SIG-M5 (cell line): ENCODE measurements around the gene CRACDL.

Experiments
- DNase-seq: peaks from one replicate; lab custom pipeline; 2025; lab: John Stamatoyannopoulos, UW

CRACDL gene

DNA sequence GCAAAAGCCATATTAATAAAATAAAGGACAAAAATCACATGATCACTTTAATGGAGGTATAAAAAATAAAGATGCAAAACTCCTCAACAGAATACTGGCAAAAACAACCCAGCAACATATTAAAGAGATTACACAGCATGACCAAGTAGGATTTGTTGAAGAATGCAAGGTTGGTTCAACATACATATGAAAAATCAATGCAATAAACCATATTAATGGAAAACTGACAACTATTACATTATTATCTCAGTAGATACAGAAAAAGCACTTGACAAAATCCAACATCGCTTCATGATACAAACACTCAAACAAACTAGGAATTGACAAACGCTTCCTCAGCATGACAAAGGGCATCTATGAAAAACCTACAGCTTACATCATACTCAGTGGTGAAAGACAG is 76.7 kb downstream of the CRACDL start:
- DNase-seq = no peak

DNA sequence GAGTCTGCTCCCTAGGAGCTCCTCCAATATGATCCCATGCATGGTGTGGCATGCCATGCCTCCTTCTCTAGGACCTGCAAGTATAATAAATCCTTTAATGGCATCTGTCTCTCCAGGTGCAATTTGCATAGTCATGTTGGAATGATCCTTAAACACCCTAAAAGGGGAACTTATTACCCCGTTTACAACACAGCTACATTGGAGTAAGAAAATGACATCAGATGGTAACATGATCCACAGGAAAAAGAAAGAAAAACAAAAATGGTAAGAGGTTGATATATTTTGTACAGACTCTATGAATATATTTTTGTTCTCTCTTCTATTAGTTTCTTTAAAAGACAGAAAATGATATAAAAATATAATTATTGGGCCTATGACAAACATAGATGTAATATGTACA is 79.0 kb downstream of the CRACDL start:
- no peak for DNase-seq

DNA sequence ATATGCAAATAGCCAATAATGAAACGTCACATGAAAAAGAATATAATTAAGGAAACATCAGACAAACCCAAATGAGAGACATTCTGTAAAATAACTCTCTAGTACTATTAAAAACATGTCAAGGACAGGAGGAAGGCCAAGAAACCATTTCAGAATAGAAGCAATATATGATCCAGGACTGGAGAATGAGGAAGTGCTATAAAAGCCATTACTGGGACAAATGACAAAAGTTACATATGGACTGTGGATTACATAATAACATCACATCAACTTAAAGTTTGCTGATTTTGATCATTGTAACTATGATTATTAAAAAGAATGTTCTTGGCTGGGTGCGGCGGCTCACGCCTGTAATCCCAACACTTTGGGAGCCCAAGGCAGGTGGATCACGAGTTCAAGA is 81.3 kb downstream of the CRACDL start:
- DNase-seq = peak; percentile 22

DNA sequence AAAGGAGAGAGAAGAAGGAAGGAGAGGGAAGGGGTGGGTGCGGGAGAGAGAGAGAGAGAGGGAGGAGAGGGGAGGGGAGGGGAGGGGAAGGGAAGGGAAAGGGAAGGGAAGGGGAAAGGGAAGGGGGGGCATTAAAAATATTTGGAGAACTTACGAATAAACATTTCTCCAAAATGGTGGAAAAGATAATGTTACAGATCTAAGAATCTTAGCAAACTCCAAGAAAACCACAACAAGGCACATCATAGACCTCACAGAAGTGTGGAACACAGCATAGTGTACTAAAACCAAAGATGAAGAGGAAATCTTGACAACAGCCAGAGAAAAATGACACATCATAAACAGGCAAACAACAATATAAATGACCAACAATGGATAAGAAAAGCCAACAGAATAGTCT is 83.1 kb downstream of the CRACDL start:
- DNase-seq = no peak

DNA sequence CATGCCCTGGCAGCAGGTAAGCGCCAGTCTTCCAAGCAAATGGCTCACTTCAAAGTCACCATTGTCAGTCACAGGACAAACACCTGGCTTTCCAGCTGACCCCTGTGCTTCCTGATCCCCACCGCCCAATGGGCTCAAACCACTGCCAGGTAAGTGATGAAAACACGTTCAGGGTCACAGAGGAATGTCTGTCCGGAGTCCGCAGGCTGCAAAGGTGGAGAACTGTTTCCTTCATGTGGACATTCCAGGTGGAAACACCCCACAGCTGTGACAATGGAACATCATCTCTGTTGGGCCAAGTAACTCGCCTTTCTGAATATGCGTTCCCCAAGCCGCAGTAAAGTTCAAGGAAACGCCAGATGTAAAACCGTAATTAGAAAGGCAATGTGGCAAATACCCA is 86.0 kb downstream of the CRACDL start:
- no peak for DNase-seq

DNA sequence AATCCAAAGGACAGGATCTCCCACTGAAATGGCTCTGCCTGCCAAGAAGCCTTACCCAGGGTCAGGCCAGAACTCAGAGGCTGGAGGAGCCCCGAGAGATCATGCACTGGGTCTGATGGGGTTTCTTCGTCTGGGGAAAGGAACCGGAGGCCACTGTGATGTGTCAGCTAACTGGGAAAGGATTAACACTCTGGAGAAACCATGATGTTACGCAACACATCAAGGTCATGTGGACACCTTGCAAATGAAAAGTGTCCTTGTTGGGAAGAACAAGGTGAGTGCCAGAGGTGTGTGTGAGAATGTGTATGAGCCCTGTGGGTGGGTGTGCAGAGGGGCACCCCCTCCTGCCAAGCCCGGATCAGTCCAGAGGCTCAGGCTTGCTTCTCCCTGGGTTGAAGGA is 86.9 kb downstream of the CRACDL start:
- no peak for DNase-seq

DNA sequence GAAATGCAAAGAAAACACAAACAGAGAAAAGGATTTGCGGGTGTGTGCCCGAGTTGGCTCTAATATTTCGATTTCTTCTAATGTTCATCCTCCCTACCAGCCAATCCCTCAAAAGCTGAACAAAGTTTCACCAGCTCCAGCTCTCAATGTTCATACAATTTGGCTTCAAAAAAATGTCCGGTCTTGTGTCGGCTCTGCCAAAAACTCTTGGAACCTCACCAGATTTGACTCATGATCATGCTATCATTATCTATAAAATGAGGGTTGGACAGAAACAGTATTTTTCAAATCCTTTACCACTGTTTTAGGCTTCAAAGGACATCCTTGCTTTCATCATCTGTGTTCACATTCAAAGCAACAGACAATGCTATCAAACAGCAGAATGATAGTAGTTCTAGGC is 88.2 kb downstream of the CRACDL start:
- DNase-seq = no peak

DNA sequence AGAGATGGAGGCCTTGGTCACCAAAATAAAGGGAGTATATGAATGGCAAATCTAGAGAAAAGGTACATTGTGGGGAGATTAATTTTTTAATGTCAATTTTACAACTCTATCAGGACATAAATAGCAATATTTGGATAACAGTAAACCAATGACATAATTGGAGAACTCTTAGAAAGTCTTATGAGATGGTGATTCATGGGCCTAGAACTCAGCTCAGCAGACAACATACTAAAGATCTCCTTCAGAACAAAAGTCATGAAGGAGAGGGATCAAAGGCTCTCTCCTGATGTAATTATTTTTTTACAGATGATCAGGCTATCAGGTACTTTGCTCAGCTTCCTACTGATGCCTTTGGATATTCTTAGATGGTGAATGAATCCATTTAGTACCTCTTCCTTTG is 90.0 kb downstream of the CRACDL start:
- DNase-seq = no peak

DNA sequence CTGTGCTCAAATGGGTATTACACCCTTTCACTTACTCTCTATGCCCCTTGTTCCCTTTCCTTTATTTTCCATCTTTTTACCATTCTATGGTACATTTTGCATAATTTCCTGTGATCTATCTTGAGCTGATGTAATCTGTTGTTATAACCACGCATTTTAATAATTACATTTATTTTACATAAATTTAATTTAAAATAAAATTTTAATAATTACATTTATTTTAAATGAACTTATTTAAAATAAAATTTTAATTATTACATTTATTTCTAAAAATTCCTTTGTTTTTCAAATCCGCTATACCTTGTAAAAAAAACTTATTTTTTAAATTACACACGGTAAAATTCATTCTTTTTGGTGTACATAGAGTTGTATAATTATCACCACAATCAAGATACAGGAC is 93.9 kb downstream of the CRACDL start:
- DNase-seq = no peak

DNA sequence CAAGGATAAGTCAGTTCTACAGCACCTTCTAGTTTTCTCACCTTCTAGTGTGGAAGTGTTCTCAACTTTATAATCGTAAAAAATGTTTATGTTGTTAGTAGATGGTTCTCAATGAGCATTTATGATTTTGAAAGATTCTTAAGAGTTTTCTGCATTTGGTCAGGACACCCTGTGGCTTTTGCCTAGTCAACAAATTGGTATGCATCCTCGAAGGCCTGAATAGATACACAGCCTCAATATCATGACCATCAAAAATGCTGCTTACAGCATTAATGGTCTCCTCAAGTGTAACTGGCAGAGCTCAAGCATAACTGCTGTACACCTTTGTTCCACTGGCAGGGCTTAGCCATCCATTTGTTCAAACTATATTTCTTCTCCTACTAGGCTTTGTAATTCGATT is 96.7 kb downstream of the CRACDL start:
- no peak for DNase-seq

DNA sequence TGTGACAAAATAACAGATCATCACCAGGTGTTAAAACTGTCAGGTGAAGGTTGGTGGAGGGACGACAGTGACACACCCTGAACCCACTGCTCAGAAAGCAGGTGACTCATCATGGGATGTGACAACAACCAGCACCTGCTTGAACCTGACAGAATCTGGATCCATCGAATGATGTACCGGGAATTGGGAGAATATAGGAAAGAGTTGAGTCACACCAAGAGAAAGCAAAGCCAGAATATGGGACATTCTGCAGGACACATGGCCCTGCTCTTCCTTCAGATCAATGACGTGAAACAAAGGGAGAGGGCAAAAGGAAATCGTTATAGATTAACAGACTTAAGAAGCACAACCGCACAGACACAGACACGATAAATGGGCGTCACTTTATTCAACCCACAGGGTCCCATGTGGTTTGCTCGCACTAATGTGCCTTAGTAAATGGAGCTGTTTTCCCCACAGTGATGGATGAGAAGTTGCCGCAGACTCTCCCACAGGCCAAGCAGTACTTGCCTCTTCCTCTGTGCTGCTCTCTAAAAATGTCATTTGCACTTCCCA is 100.1 kb downstream of the CRACDL start:
- DNase-seq = no peak

DNA sequence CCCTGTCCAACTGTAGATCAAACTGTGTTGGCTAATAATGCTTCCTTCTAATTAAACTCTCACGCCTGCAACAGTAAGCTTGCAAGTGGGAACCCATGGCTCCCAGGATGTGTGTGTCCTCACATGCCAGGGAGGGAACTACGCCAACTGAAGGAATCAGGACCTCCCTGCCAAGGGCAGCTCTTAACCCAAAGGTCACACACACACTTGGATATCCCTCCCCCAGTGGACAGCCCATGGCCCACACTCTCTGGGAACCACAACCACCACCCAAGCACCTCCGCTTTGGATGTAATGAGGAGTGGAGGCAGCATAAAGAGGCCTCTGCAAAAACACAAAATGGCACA is 102.1 kb downstream of the CRACDL start:
- no peak for DNase-seq

DNA sequence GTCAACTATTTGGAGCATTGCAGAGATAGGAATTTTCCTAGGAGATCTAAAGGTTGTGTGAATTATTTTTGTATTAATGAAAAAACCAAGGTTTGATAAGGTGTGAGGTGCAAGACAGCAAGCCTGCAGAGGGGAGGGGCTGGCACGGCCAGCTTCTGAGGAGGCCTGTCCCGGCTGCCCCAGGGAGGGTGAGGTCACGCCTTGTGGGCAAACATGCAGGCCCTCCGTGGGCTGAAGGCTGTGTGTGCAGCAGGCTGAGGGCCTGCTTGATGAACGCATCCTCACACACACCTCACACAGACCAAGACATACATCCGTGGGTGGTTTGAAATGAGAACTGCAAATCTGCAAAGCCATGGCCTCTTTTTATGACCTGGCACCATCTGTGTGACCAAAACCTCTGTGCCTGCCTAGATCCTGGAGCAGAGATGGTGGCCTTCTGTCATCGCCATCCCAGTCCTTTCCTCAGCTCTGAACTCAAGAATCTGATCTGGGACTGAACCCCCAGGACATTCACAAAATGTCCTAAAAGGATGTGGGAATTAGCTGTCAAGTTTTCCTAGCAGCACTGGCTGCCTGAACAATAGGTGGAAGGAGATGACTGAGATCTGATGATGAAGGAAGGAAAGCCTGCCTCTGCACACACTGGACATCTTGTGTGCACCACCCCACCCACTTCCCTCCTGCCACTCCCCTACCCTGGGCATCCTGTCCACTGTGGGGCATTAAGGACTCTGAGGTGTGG is 102.7 kb downstream of the CRACDL start:
- no peak for DNase-seq

DNA sequence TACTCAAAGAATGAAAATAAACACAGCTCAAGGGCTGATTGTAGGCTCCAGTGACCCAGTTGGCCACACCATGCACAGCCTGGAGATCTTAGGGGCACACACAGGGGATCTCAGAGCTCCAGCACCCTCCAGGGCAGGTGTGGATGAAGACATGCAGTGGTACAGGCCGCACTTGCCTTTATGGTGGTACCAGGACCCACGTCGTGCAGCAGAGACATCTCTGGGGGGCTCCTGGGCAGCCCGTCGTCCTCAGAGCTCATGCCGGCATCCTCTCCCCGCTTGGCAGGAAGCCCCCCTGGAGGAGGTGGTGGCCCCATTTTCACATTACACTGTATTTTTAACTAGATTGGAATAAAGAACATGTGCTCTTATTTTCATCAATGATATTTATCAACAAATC is 103.9 kb downstream of the CRACDL start:
- no peak for DNase-seq

DNA sequence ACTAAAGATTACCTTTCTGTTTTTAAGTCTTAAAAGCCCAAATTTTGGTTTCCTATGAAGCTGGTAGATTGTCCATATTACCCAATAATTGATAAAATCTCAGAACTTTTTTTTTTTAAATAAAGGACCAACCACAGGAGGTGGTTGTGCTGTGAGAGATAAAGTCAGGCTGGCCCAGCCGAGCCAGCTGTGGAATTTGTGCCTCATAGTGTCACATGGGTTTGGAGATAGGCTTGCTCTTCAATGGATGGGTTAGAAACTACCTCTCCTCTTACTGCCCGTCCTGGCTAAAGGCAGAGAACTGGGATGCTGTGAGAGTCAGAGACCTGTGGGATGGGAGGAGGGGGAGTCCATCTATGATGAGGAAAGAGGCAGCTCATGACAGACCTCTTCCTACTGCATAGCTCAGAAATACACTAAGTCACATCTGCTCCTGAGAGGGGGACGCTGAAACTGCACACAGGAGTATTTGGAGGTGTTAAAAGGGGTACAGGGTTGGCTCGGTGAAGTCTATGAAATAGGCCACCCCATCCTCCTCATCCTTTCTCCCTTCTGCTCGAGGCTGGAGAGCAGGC is 105.4 kb downstream of the CRACDL start:
- DNase-seq = no peak

DNA sequence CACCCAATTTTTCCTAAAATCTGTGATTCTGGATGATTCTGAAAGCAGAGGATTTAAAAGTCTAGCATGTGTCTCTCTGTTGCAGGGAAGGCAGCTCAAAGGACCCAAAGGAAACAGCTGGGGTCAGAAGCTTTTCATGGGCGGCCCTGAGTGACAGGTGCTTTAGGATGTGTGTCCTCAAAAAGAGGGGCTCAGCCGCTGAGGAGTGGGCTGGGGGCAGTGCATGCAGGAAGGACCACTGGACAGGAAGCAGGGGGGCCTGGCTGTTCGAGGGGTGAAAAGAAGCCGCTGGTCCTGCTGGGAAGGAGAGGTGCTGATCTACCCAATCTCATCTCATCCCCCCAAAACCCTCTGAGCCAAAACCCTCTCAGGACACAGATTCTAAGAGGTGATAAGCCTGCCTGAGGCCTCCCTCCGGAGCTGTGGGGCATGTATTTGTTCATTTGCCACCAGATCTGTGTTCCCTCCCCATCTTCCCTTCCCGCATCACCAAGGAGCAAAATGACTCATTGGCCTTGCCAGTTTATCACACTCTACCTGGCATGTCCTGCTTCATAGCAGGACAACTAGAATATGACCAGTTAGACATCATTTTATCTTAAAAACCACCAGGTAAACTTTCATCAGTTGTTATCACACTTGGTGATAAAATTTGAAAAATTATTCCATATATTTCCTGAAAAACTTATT is 106.3 kb downstream of the CRACDL start:
- no peak for DNase-seq

DNA sequence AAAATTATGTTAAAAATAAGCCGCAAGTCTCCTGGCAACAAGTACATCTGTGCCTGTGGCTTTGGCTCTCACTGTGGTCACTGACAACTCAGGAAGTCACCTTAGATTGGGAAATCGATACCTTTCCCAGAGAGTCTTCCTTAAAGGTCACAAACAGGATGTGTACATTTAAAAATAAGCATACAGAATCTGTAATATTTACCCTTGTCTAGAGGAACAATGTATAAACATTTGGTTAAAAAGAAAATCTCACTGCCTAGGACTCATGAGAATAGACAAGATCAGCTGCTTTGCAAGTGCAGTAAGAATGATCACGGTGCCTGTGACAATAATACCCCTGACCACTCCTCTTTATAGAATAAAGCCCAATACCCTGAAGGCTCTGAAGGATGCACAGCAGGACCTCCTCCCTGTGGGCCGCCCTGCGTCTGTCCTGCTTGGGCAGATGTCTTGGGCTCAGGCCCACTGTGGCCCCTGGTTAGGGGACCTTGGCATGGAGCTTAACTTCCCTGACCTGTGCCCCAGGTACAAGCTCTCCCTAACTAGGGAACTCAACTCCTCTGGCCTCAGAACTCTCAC is 107.1 kb downstream of the CRACDL start:
- DNase-seq = no peak

DNA sequence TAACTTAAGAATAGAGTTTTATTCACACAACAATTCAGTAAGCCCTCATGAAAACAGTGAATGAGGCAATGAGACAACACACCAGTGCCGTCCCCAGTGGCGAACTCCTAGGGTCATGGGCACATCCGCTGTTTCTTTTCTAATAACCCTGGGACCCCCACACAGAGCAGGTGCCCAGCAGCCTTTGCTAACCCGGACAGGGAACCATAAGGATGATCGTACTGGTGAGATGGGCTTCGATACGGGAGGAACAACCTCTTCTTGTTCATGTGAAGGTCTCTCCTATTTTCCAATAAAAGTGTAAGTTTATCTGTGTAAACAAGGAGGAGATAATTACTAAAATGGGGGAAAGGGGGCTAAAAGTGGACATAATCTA is 107.7 kb downstream of the CRACDL start:
- no peak for DNase-seq

DNA sequence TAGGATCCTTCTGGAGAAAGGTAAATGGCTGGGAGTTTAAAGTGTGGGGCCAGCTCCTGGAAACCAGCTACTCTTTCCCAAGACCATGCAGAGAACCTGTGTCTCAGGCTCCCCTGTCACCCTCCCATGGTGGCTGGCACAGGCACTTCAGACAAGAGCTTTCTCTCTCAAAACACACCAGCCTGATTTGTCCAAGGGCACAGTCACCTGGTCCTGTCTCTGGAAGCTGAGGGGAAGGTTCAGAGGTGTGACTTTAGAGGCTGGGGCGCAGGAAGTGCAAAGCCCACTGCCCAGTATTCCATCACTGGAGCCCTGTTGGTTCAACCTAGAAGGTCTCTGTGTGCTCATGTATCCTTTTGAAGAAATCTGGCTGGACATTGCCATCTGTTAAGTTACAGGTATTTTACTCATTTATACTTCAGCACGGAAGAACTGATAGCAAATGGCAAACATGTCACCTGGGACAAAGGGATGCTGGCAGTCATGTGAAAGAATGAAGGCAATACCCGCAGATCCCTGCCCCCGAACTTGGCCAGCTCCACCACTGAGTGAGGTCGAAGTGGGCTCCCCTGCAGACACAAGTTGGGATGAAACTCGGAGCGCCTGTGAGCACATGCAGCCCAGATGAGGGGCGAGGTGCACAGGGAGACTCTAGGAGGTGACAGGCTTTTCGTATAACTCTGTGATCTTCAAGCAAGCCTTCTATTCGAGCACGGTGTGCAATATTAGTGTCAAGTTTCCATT is 108.2 kb downstream of the CRACDL start:
- DNase-seq = no peak

DNA sequence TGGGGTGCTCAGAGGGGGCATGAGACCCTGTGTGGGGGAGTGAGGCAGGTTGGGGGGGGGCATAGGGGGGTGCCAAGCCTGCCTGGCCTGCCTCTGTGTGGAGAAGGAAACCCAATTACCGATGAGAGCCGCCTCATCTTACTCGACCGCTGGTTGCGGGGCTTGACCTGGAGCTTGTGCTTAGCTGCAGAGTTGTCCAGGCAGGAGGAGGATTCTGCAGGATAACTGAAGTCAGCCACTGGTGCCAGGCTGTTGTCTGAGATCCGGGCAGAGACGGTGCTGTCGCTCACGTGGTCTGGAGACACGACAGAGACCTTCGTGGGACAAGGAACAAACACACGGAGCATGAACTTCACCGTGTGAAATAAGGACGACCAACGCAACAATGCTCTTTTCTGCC is 109.2 kb downstream of the CRACDL start:
- no peak for DNase-seq

DNA sequence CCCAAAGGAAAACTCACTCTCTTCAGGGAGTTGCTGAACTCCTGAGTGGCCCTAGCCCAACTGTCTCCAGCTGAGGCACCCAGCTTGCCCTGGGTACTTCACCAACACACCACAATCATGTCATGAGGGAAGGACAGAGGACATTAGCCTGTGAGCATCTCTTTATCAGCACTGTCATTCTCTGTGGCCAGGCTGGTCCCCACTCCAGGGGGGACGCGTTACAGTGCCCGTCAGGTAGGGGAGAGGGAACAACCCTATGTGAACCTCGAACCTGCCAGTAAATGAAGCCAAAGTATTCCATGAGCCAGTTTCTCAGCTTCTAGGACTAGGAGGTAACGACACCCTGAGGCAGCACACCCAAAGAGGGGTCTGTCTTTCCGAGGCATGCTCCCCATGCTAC is 110.2 kb downstream of the CRACDL start:
- no peak for DNase-seq

DNA sequence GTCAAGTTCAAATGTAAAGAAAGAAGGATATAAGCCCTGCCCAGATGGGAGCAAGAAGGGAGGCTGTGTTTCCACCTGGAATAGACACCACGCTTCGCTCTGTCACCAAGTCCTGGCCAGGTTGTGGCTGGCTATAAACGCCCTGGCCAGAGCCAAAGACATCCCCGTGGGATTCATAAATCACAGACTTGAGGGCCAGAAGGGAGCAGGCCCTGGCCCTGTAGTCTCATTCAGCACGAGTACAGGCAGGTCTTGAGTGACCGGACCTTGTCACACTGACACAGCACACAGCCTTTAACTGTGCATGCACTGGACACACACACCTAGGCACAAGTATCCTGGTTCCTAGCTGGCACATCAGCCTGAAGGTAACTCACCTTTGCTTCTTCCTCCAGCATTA is 110.6 kb downstream of the CRACDL start:
- DNase-seq = no peak

DNA sequence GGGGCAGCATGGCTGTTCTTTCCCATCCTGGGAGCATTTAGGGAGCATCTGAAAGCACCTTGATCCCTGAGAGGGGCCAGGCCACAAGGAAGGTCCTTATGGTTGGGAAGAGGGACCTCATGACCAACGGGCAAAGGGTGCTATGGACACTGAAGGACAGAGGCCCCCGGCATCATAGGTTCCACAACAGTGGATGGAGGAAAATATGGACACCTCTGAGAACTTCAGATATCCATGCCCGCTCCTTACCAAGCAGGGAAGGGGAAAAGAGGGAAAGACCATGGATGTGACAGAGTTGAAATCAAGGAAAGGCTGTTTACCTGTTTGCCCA is 111.0 kb downstream of the CRACDL start:
- no peak for DNase-seq
